ENCODE results near the gene PTPRCAP. TPM values are rescaled to one million over a fixed set of nuclear protein-coding genes. Genes with fewer than 3 reads are reported as not detected.

Gene PTPRCAP
- total and polyA plus RNA-seq, 9 of the 15 experiments (the other 6 are each of a cell fraction or from before 2014, with no cell fraction given) = 0.22 to 2.0 (median 1.1) TPM; not detected in 4

GRCh38 chr11:67468759-67469507 lies 31.5 kb upstream of the PTPRCAP start, which contains the start of gene TMEM134 (continued):
- TF ChIP-seq MGA (IDR thresholded peaks at IDR 0.05) (no peak), NBN (IDR thresholded peaks at IDR 0.05; ENCODE audit: low read depth) (no peak), UBTF (IDR thresholded peaks at IDR 0.05; ENCODE audit: borderline replicate concordance in 1 of 2, low read depth in 2 of 2, low read length in 2 of 2) (0 out of 4 replicates have a peak, but pooled peaks of 1 of the 2 experiments have one; percentile 37), CLOCK (CRISPR knock-in tag; IDR thresholded peaks at IDR 0.05; ENCODE audit: borderline replicate concordance) (no peak), GATAD2B (IDR thresholded peaks at IDR 0.05; ENCODE audit: borderline replicate concordance) (no peak; the same call in 1 of the 2 replicates), HMG20B (CRISPR knock-in tag; IDR thresholded peaks at IDR 0.05) (no peak), GATA2 (CRISPR knock-in tag; IDR thresholded peaks at IDR 0.05) (no peak), FOSL1 (tag; conservative IDR thresholded peaks at IDR 0.05) (peak; percentile 46; the same call in 1 of the 2 replicates)
